Skeletal muscle tissue (tissue), 4 donors: ENCODE data around the gene GNAO1. TPM values are rescaled to one million over a fixed set of nuclear protein-coding genes. Genes with fewer than 3 reads are reported as not detected.

Experiments used
- H3K27ac ChIP-seq: one replicate; pipeline ENCODE4 v1.7.0; 2013; ENCODE audit warnings: mild to moderate bottlenecking, low read depth, low read length, inconsistent platforms
- H3K27me3 ChIP-seq, 3 donors: one replicate each; pipeline ENCODE4 v1.7.0; 2013; ENCODE audit warnings: low read length in 3 of 3; ENCODE audit not compliant: control insufficient read depth in 3 of 3, insufficient read depth in 3 of 3
- H3K36me3 ChIP-seq, 3 donors: one replicate each; pipeline ENCODE4 v1.7.0; 2013; ENCODE audit warnings: low read length in 3 of 3; ENCODE audit not compliant: control insufficient read depth in 3 of 3, insufficient read depth in 3 of 3
- H3K4me1 ChIP-seq, 3 donors: one replicate each; pipeline ENCODE4 v1.7.0; 2013; ENCODE audit warnings: low read length in 3 of 3, mild to moderate bottlenecking in 3 of 3; ENCODE audit not compliant: control insufficient read depth in 3 of 3, insufficient read depth in 3 of 3
- H3K4me3 ChIP-seq, 3 donors: one replicate each; pipeline ENCODE4 v1.7.0; 2013; ENCODE audit warnings: low read length in 3 of 3
- H3K9ac ChIP-seq, 3 donors: one replicate each; pipeline ENCODE4 v1.7.0; 2013; ENCODE audit warnings: low read length in 3 of 3, mild to moderate bottlenecking in 3 of 3, moderate library complexity in 2 of 3, low read depth in 1 of 3
- H3K9me3 ChIP-seq, 3 donors: one replicate each; pipeline ENCODE4 v1.7.0; 2013; ENCODE audit warnings: low read length in 3 of 3; ENCODE audit not compliant: control insufficient read depth in 3 of 3
- total RNA-seq: library from RNA; depleted of rRNA; stranded (reverse); fragments of >200 nt; gene quantifications from one replicate; pipeline ENCODE4 v1.2.3, GENCODE V29; 2014
- donor health status: Osteomylitis.

Gene GNAO1
- total RNA-seq, 1 donor from 2014 or later, result under 0.01 TPM

- Histone ChIP-seq H3K9ac (peak overlapping the region in 2 of 3 donors; percentile 32 to 57), H3K36me3 (no peaks in the 10 kb centered on the region), H3K27me3 (peaks cover 0 to 2% (median 0%) of the 10 kb centered on the region in 3 donors), H3K27ac (peak overlapping the region; percentile 52), H3K9me3 (no peaks in the 10 kb centered on the region), H3K4me3 (peak overlapping the region in 1 of 3 donors; percentile 13), H3K4me1 (peaks cover 9 to 14% (median 12%) of the 10 kb centered on the region in 3 donors)
Observed at GRCh38 chr16:56269281-56269680, 78.0 kb downstream of the GNAO1 start.

GRCh38 chr16:56269811-56270684 lies 78.8 kb downstream of the GNAO1 start:
- H3K9ac ChIP-seq, result peak overlapping the region in 1 of 3 donors; percentile 57
- H3K27ac ChIP-seq, result peak overlapping the region; percentile 52

DNA sequence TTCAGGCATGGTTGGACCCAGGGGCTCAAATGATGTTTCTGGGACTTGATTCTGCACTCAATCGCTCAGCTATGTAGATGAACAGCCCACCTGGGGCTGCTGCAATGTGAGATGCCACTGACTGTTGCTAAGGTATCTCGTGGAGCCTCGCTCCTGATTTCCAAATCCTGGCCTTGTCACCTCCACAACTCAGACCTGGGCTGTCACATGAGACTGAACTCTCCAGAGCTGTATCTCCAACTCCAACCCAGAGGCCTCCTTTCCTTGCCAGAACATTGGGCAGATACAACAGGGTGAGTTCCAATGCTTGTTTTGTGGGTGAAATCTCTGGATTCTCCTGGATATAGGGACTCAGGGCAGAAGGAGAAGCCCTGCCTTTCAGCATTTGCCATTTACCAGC lies 79.5 kb downstream of the GNAO1 start:
- H3K4me1 ChIP-seq, result peaks cover 9 to 14% (median 12%) of the 10 kb centered on the region in 3 donors
- H3K9ac ChIP-seq, result no peak overlapping the region
- no peaks in the 10 kb centered on the region for H3K9me3 ChIP-seq
- peaks cover 0 to 2% (median 0%) of the 10 kb centered on the region in 3 donors for H3K27me3 ChIP-seq
- H3K27ac ChIP-seq, result no peak overlapping the region
- no peak overlapping the region for H3K4me3 ChIP-seq
- H3K36me3 ChIP-seq, result no peaks in the 10 kb centered on the region

More at GRCh38 chr16:56269811-56270684, 78.8 kb downstream of the GNAO1 start:
- H3K27me3 ChIP-seq, result peaks cover 0 to 2% (median 0%) of the 10 kb centered on the region in 3 donors
- H3K9me3 ChIP-seq, result no peaks in the 10 kb centered on the region
- H3K4me1 ChIP-seq, result peaks cover 9 to 14% (median 12%) of the 10 kb centered on the region in 3 donors
- no peaks in the 10 kb centered on the region for H3K36me3 ChIP-seq
- no peak overlapping the region for H3K4me3 ChIP-seq

GRCh38 chr16:56272583-56272894 lies 81.2 kb downstream of the GNAO1 start:
- peaks cover 9 to 15% (median 14%) of the 10 kb centered on the region in 3 donors for H3K4me1 ChIP-seq
- no peak overlapping the region for H3K27ac ChIP-seq
- H3K27me3 ChIP-seq, result peaks cover 0 to 2% (median 0%) of the 10 kb centered on the region in 3 donors
- H3K9ac ChIP-seq, result no peak overlapping the region
- no peak overlapping the region for H3K4me3 ChIP-seq
- H3K36me3 ChIP-seq, result no peaks in the 10 kb centered on the region
- H3K9me3 ChIP-seq, result no peaks in the 10 kb centered on the region

GRCh38 chr16:56273615-56274014 lies 82.3 kb downstream of the GNAO1 start:
- Histone ChIP-seq H3K4me1 (peaks cover 9 to 22% (median 15%) of the 10 kb centered on the region in 3 donors), H3K36me3 (no peaks in the 10 kb centered on the region), H3K4me3 (no peak overlapping the region), H3K9me3 (no peaks in the 10 kb centered on the region), H3K27ac (no peak overlapping the region), H3K9ac (no peak overlapping the region), H3K27me3 (peaks cover 0 to 2% (median 0%) of the 10 kb centered on the region in 3 donors)

- peaks cover 8 to 17% (median 12%) of the 10 kb centered on the region in 3 donors for H3K4me1 ChIP-seq
- no peaks in the 10 kb centered on the region for H3K27me3 ChIP-seq
- H3K36me3 ChIP-seq, result no peaks in the 10 kb centered on the region
- H3K27ac ChIP-seq, result no peak overlapping the region
- no peak overlapping the region for H3K4me3 ChIP-seq
- H3K9me3 ChIP-seq, result no peaks in the 10 kb centered on the region
- H3K9ac ChIP-seq, result no peak overlapping the region
Observed at GRCh38 chr16:56274369-56274768, 83.1 kb downstream of the GNAO1 start.

GRCh38 chr16:56275076-56275475 lies 83.8 kb downstream of the GNAO1 start:
- no peak overlapping the region for H3K27ac ChIP-seq
- H3K9me3 ChIP-seq, result no peaks in the 10 kb centered on the region
- H3K4me1 ChIP-seq, result peaks cover 2 to 11% (median 5%) of the 10 kb centered on the region in 3 donors
- no peaks in the 10 kb centered on the region for H3K27me3 ChIP-seq
- no peaks in the 10 kb centered on the region for H3K36me3 ChIP-seq
- H3K9ac ChIP-seq, result no peak overlapping the region
- no peak overlapping the region for H3K4me3 ChIP-seq

DNA sequence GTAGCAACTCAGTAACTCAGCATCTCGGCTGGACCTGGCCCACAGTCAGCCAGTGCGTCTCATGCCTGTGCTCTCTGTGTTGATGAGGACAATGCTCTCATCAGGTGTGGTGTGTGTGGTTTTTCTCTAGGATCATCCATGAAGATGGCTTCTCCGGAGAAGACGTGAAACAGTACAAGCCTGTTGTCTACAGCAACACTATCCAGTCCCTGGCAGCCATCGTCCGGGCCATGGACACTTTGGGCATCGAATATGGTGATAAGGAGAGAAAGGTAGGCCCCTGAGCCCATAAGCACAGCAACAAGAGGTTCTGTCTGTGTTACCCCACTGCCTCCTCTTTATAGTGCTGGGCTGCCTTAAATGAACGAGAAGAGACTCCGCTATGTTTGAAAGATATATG lies 84.5 kb downstream of the GNAO1 start:
- Histone ChIP-seq H3K27ac (no peak overlapping the region), H3K9ac (no peak overlapping the region), H3K27me3 (no peaks in the 10 kb centered on the region), H3K36me3 (no peaks in the 10 kb centered on the region), H3K4me1 (peaks cover 0 to 8% (median 3%) of the 10 kb centered on the region in 3 donors), H3K4me3 (no peak overlapping the region), H3K9me3 (no peaks in the 10 kb centered on the region)

- H3K27me3 ChIP-seq, result no peaks in the 10 kb centered on the region
- no peak overlapping the region for H3K27ac ChIP-seq
- H3K9ac ChIP-seq, result no peak overlapping the region
- H3K36me3 ChIP-seq, result no peaks in the 10 kb centered on the region
- H3K9me3 ChIP-seq, result no peaks in the 10 kb centered on the region
- H3K4me1 ChIP-seq, result peaks cover 0 to 8% (median 3%) of the 10 kb centered on the region in 3 donors
- H3K4me3 ChIP-seq, result no peak overlapping the region
Observed at GRCh38 chr16:56277075-56277474, 85.8 kb downstream of the GNAO1 start.

- Histone ChIP-seq H3K9me3 (no peaks in the 10 kb centered on the region), H3K9ac (no peak overlapping the region), H3K27ac (no peak overlapping the region), H3K4me3 (no peak overlapping the region), H3K4me1 (peaks cover 0 to 8% (median 3%) of the 10 kb centered on the region in 3 donors), H3K27me3 (no peaks in the 10 kb centered on the region), H3K36me3 (no peaks in the 10 kb centered on the region)
Observed at GRCh38 chr16:56278196-56278855, 87.0 kb downstream of the GNAO1 start.
